HG03460 (cell line): ENCODE results near the gene DENND2A.
"Not testable (repeated sequence)": the region's sequence is repeated elsewhere in the genome, so short reads cannot be mapped to it uniquely, and the experiment has no call there.

Experiments used
- ATAC-seq: cut with Tn5 transposase; IDR thresholded peaks from one replicate; pipeline ENCODE4 v1.9.1; 2021; ENCODE audit not compliant: unreplicated experiment

The DENND2A gene

GRCh38 chr7:140557069-140557468 lies 83.5 kb downstream of the DENND2A start:
- ATAC-seq = no peak

GRCh38 chr7:140553236-140553635 lies 87.4 kb downstream of the DENND2A start:
- ATAC-seq = not testable (repeated sequence)

- ATAC-seq = no peak
Measured at GRCh38 chr7:140552240-140552679, 88.4 kb downstream of the DENND2A start.

- ATAC-seq = no peak
Measured at GRCh38 chr7:140551355-140552239, 89.0 kb downstream of the DENND2A start.

- ATAC-seq = no peak
Measured at GRCh38 chr7:140546947-140547346, 93.7 kb downstream of the DENND2A start.

- no peak for ATAC-seq
Measured at GRCh38 chr7:140544388-140544826, 96.2 kb downstream of the DENND2A start.

GRCh38 chr7:140542228-140542603 lies 98.4 kb downstream of the DENND2A start:
- ATAC-seq = no peak

- ATAC-seq = no peak
Measured at GRCh38 chr7:140541513-140542227, 98.9 kb downstream of the DENND2A start.

- no peak for ATAC-seq
Measured at GRCh38 chr7:140541176-140541512, 99.5 kb downstream of the DENND2A start.

GRCh38 chr7:140540136-140540777 lies 100.4 kb downstream of the DENND2A start:
- ATAC-seq = no peak

- no peak for ATAC-seq
Measured at GRCh38 chr7:140539461-140539860, 101.2 kb downstream of the DENND2A start.

GRCh38 chr7:140537750-140538482 lies 102.7 kb downstream of the DENND2A start:
- no peak for ATAC-seq

GRCh38 chr7:140534743-140535142 lies 105.9 kb downstream of the DENND2A start:
- no peak for ATAC-seq

GRCh38 chr7:140533394-140533872 lies 107.2 kb downstream of the DENND2A start:
- no peak for ATAC-seq

GRCh38 chr7:140529428-140529827 lies 111.2 kb downstream of the DENND2A start:
- not testable (repeated sequence) for ATAC-seq

- ATAC-seq = no peak
Measured at GRCh38 chr7:140526787-140527664, 113.6 kb downstream of the DENND2A start.

- no peak for ATAC-seq
Measured at GRCh38 chr7:140526214-140526613, 114.4 kb downstream of the DENND2A start.

GRCh38 chr7:140525743-140526142 lies 114.9 kb downstream of the DENND2A start:
- ATAC-seq = no peak

GRCh38 chr7:140521421-140521820 lies 119.2 kb downstream of the DENND2A start:
- ATAC-seq = no peak

- no peak for ATAC-seq
Measured at GRCh38 chr7:140519007-140519399, 121.6 kb downstream of the DENND2A start.
